Renal cortical epithelial cell (primary cell): Measurements from ENCODE around the gene SRRM1. TPM values are rescaled to one million over a fixed set of nuclear protein-coding genes. Genes with fewer than 3 reads are reported as not detected.
"Not testable (repeated sequence)": the region's sequence is repeated elsewhere in the genome, so short reads cannot be mapped to it uniquely, and the experiment has no call there.

Source experiments
- DNase-seq: peaks from one replicate; pipeline ENCODE4 v3.0.0-alpha.2; 2011; ENCODE audit warnings: low read depth
- total RNA-seq: library from RNA; depleted of rRNA; stranded (reverse); fragments of >200 nt; gene quantifications from 2 replicates; pipeline ENCODE4 v1.2.3, GENCODE V29; 2014

The SRRM1 gene
- total RNA-seq, 1 donor from 2014 or later: 45.6 TPM

DNA sequence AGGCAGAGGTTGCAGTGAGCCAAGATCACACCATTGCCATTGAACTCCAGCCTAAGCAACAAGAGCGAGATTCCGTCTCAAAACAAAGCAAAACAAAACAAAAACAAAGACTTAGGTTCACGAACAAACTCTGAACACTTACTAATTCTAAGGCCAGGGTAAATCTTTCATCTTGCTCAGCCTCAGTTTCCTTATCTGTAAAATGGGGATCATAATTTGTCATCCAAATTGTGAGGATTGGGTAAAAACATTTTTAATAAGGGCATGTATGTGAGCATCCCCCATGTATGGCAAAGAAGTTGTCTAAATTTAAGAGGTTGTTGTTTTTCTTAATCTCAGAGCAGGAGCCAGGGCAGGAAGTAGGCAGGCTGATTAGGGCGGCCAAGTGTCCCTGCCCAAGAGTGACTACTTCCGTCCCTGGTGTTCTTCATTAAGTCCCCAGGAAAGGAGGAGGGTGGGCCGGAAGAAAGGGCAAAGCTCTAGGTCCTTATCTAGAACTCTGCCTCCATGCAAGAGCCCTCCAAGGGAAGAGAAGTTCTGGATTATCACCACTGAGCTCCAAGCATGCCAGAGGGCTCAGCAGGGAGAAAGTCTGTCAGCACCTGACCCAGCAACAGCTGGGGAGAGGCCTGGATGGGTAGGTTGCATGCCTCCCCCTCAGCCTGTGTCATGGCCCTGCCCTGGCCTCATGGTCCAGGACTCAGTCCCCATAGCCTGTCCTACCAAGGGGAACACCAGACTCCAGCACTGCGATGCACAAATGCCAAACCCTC is 52.3 kb downstream of the SRRM1 start:
- no peak for DNase-seq

DNA sequence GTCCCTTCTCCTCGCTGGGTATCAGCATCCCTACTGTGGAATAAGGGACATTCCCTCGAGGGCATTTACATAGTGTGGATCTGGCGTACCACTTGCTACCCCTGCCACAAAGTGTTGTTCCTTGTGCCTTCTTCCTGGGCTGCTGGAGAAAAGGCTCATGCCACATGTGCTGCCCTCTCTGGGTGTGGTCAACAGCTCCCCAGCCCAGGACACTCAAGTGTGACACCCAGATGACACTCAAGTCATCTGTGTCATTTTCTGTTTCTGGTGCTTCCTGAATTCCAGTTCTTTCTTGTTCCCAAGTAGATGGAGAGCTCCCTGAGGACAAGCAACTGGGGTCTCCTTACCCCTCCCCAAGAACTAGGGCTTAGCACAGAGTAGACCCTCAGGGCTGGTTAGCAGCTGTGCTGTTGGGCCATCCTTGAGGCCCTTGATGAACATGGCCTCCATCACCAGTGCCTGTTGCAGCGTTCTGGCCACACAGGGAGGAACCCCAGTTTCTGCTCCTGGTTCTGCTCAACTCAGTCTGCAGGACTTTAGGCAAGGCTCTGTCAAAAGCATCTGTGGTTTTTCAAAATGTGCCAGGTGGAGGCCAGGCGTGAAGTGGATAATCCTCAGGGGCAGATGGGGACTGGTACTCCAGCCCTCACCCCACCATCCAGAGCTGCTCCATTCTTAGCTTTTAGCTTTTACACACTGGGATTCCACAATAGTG is 53.1 kb downstream of the SRRM1 start:
- DNase-seq: no peak

DNA sequence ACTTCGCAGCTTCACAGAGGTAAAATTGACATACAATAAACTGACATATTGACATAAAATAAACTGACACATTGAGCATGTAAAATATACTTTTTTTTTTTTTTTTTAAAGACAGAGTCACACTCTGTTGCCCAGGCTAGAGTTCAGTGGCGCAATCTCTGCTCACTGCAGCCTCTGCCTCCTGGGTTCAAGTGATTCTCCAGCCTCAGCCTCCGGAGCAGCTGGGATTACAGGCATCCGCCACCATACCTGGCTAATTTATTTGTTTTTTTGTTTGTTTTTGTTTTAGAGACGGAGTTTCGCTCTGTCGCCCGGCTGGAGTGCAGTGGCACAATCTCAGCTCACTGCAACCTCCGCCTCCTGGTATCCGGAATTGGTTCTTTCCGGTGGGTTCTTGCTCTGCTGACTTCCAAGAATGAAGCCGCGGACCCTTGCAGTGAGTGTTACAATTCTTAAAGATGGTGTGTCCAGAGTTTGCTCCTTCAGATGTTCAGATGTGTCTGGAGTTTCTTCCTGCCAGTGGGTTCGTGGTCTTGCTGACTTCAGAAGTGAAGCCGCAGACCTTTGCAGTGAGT is 53.7 kb downstream of the SRRM1 start:
- DNase-seq: no peak

DNA sequence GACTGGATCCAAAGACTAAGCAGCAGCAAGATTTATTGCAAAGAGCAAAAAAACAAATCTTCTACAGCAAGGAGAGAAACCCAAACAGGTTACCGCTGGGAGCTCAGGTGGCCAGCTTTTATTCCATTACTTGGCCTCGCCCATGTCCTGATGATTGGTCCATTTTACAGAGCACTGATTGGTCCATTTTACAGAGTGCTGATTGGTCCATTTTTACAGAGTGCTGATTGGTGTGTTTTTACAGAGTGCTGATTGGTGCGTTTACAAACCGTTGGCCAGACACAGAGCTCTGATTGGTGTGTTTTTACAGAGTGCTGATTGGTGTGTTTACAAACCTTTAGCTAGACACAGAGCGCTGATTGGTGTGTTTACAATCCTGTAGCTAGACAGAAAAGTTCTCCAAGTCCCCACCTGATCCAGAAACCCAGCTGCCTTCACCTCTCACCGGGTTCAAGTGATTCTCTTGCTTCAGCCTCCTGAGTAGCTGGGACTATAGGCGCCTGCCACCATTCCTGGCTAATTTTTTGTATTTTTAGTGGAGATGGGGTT is 54.4 kb downstream of the SRRM1 start:
- not testable (repeated sequence) for DNase-seq

DNA sequence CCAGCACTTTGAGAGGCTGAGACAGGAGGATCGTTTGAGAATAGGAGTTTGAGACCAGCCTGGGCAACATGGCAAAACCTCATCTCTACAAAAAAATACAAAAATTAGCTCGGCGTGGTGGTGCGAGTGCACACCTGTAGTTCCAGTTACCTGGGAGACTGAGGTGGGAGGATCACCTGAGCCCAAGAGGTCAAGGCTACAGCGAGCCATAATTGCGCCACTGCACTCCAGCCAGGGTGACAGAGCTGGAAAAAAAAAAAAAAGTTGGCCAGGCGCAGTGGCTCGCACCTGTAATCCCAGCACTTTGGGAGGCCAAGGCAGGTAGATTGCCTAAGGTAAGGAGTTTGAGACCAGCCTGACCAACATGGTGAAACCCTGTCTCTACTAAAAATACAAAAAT is 55.2 kb downstream of the SRRM1 start:
- DNase-seq: not testable (repeated sequence)

DNA sequence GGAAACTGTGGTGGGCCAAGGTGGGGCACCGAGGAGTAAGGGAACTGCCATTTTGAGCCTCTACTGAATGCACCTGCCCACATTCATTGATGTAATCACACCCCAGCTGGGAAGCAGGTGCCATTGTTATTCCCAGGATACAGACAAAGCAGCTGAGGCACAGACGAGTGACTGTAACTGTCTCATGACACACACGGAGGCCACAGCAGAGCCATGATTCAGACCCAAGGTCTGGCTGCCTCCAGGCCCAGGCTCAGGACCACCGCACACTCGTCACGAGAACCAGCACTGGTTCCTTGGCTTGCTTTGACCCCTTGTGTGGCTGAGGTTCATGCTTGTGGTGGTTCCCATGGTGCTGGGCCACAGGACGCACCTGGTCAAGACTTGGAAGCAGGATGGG is 56.5 kb downstream of the SRRM1 start:
- no peak for DNase-seq

DNA sequence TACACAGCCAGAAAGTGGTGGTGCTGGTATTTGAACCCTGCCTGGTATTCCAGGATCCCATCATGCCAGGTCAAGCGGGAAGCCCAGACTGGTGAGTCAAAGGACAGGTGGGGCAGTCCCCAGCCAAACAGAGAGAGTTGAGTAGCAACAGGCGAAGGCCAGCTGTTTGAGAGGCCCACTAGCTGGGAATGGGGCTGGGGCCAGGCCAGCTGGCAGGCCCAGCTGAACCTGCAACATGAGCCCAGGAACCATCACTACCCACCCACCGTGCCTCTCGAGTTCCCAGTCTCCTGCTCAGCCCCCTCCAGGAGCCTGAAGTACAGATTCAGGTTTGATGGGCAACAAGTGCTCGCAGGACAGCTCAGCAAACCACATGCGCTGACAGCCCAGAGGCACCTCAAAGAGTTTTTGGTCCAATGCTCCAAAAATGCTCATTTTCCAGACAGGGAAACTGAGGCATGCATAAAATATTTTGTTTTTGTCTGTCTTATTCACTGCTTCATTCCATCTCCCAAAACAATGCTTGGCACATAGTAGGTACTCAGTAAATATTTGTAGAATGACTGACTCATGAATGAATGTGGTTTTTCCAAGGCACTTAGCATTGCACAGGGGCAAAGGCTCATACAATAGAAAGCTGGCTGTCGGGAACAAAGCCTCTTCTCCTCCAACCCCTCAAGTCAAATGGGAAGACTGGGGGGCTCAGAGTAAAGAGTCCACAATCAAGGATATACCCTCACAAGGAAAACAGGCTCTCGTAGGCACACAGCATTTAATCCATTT is 59.6 kb downstream of the SRRM1 start:
- DNase-seq: peak; percentile 67

DNA sequence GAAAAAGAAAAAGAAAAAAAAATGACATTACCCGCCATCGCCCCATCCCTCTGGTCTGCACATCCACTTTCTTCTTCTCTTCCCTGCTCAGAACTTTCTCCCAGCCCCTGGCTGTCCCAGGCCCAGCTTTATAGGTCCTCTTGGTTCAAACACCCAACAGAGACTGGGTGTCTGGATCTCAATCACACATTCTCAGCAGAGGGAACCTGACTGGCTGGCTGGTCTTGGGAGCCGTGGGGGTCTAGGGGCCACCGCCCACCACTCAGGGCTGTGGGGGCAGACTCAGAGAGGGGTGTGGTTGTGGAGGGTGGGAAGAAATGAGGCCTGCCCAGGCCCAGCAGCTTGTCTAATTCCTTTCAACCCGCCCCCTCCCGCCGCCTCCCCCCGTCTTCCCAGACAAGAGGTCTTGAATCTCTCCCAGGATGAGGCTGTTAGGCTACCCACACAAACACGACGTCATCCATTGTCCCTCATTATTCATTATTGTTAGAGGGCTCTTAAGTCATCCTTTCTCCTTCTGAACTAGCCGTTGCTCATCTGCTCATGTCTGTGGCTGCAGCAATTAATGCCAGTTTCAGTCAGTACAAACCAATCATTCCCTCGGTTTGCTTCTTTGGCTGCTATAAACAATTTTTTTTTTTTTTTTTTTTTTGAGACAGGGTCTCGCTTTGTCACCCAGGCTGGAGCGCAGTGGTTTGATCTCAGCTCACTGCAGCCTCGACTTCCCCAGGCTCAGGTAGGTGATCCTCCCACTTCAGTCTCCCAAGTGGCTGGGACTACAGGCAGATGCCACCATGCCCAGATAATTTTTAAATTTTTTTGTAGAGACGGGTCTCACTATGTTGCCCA is 61.5 kb downstream of the SRRM1 start:
- DNase-seq: peak; percentile 94

DNA sequence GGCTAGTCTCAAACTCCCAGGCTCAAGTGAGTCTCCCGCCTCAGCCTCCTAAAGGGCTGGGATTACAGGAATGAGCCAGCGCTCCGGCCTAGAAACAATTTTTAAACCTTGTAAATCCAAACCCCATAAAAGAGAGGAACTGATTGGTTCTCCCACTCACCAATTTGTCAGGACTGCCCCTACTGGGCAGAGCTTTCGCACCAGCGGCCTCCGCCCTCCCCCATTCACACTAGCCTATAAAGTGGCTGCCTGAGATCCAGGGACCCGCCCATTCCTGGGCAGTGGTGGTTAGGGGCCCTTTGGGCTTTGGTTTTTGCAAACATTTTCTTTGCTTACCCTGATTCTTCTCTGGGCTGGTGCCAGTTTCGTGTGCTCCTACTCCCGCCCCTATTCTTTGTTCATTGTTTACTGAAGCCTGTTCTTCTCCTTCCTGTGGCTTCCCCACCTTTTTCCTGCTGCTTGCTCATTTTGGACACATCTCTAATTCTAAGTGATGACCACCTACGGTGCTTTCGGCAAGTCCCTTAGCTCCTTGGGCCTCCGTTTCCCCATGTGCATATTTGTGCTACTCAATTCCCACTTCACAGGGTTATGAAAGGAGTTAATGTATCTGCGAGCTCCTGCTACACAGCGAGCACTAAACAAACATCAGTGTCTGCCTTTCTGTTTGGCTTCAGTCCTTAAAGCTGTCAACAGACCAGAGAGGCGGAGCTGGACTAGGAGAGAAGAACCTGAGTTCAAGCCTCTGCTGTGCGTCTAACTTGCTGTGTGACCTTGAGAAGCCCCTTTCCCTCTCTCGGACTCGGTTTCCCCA is 62.4 kb downstream of the SRRM1 start:
- DNase-seq: peak; percentile 75

DNA sequence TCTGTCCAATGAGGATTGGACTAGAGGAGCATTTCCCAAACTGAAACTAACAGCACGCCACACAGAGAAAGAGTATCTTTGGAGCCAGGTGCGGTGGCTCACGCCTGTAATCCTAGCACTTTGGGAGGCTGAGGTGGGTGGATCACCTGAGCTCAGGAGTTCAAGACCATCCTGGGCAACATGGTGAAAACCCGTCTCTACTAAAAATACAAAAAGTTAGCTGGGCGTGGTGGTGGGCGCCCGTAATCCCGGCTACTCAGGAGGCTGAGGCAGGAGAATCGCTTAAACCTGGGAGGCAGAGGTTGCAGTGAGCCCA is 62.9 kb downstream of the SRRM1 start:
- DNase-seq: not testable (repeated sequence)

DNA sequence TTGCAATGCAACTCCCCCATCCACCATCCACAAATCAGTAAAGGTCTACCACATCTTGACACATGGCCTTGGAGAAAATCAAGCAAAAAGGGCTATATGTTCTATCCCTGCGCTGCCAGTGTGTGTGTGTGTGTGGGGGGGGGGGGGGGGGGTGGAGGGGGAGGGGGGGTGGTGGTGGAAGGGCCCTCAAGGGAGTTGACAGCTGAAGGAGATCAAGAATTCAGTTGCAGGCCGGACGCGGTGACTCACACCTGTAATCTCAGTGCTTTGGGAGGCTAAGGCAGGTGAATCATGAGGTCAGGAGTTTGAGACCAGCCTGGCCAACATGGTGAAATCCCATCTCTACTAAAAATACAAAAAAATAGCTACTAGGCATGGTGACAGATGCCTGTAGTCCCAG is 64.6 kb downstream of the SRRM1 start:
- DNase-seq: peak; percentile 53

DNA sequence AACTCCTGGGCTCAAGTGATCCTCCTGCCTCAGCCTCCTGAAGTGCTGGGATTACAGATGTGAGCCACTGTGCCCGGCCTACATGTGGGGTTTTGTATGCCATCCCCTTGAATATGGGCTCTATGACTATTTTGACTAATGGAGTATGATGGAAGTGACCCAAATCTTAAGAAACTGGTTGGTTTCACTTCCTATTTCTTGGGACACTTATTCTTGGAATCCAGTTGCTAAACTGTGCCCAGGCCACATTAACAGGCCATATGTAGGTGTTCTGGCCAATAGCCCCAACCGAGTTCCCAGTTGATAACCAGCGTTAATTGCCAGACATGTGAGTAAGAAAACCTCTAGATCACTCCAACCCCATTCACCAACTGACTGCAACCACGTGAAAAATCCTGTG is 65.8 kb downstream of the SRRM1 start:
- DNase-seq: no peak

DNA sequence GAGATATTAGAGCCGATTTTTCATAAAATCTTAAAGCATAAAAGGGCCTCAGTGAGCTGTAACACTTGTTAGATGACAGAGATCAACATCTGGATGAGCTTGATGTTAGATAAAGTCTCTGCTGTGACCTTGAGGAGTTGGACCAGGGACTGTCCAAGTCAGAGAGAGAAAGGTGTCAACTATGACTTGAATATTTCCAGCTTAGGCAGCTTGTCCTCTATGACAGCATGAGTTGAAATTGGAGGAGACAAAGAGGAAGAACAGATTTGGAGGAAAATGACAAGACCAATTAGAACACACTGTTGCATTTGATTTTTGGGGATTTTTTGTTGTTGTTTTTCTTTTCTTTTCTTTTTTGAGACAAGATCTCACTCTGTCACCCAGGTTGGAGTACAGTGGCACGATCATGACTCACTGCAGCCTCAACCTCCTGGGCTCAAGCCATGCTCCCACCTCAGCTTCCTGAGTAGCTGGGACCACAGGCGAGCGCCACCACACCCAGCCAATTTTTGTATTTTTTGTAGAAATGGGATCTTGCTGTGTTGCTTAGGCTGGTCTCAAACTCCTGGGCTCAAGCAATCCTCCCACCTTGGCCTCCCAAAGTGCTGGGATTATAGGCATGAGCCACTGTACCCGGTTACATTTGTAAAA is 66.8 kb downstream of the SRRM1 start:
- no peak for DNase-seq

DNA sequence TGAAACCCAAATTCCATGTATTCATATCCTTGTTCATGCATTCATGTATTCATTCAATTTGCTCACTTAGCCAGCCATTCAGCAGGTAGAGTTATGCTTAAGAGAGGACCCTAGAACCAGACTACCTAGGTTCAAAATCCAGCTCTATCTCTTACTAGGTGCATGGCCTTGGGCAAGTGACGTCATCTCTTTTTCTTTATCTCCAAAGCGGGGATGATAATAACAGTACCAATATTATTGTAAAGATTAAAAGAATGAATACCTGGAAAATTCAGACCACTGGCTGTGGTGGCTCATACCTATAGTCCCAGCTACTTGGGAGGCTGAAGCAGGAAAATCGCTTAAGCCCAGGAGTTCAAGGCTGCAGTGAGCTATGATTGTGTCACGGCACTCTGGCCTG is 68.2 kb downstream of the SRRM1 start:
- no peak for DNase-seq

DNA sequence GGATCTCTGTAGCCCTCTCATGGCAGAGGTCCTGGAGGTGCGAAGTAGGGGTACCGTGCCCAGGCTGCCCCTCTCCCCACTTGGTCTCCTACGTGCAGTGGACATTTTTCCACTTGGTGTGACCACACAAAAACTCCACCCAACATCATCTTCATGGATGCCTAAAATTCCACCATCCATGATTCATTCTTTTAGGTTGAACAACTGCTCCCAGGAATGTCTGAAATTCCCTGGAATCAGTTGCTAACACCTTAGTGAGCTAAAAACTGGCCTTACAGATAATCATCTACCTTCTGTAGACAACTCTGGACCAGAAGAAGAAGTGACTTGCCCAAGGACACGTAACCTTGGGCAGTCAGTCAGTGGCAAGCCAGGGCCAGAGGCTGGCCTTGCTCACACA is 70.1 kb downstream of the SRRM1 start:
- DNase-seq: peak; percentile 76

DNA sequence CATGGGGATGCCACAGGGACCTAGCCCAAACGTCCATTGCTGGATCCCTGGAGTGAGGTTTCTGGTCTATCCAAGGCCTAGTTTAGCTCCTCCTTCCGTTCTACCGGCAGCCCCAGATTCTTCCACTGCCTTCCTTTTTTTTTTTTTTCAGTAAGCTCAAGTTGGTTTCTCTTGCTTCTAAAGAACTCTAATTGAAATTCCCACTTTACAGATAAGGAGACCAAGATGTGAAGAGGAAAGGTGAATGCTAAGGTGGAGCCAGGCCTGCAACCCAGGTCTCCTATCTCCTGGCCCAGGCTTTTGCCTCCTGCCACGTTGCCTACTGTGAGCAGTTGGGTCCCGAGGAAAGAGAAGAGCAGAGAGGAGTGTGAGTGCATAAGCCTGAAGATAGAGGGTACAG is 70.6 kb downstream of the SRRM1 start:
- no peak for DNase-seq

DNA sequence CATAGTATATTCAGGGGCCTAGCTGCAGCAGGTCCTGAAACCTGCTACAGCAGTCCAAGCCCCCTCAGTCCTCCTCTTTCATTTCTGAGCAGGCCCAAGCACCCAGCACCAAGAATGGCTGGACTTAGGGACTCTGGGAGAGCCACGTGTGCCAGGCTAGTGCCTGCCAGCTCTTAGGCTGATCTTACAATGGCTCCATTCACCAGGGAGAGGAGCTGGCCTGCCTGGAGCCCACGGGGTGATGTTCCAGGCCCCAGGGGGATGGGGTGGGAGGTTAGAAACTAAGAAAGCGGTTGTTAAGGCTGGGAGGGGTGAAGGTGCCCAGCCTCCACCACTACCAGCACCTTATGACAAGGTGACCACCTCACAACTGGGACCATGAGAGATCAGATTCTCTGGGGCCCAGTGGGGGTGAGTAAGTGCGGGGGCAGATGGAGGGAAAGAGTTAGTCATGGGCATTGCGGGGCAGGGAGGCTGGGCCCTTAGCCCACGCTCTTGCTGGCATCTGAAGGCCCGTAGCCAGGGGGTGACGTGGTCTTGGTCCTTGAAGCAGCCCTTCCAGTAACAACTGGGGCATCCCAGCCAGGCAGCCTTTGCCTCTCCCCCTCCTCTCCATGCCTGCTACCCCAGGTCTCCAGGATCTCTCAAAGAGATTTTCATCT is 71.9 kb downstream of the SRRM1 start:
- peak; percentile 55 for DNase-seq

DNA sequence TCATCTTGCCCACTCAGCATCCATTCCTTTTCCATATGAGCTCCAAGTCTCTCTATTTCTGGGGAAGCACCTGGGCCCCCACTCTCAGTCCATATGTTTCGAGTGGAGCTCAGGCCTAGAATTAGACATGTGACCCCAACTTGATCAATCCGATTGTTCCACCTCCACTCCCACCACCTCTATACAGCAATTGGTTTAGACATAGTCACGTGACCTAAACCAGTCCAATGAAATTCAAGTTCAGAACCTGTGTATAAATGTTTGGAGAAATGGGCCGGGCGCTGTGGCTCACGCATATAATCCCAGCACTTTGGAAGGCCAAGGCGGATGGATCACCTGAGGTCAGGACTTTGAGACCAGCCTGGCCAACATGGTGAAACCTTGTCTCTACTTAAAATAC is 72.6 kb downstream of the SRRM1 start:
- no peak for DNase-seq
